ENCODE measurements around the gene PTPRR.
A peak's percentile ranks its signal among the peaks of the same experiment; 100 is the strongest.

PTPRR gene

DNA sequence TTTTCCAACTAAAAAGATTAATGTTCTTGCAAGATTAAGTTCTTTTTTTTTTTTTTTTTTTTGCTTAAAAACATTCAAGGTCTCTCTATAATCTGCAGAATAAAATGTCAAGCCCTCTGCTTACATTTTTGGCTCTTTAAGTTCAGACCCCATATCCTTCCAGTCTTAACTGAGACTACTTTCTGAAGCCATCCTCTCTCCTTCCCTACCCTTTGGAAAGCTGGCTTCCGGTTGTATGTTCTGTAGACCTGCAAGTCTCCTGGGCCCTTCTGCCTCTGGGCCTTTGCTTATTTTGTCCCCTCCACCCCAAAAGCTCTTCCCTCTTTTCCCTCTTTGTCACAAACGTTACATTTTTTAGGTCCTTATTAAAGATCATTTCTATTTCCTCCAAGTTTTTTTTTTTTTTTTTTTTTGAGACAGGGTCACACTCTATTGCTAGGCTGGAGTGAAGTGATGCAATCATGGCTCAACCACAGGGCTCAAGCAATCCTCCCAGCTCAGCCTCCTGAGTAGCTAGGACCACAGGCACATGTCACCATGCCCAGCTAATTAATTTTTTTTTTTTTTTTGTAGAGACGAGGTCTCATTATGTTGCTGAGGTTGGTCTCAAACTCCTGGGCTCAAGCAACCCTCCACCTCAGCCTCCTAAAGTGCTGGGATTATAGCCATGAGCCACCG, 329.9 kb downstream of the PTPRR start:
- DNase-seq (ENCODE audit: low read depth): peak; percentile 28
- no peak overlapping the region for H3K4me3 ChIP-seq (ENCODE audit: low read depth, low read length)
- TF ChIP-seq CTCF (conservative IDR thresholded peaks at IDR 0.05; ENCODE audit: low read depth, low read length): no peak

- TF ChIP-seq CTCF (conservative IDR thresholded peaks at IDR 0.05; ENCODE audit: low read depth, low read length): peak; percentile 96
- no peak overlapping the region for H3K4me3 ChIP-seq (ENCODE audit: low read depth, low read length)
- DNase-seq (ENCODE audit: low read depth): peak; percentile 92
Observed at GRCh38 chr12:70590051-70590450, 330.5 kb downstream of the PTPRR start.
